PC-3 (cell line): ENCODE results near the gene TERB1. TPM values are rescaled to one million over a fixed set of nuclear protein-coding genes. Genes with fewer than 3 reads are reported as not detected.

Experiments
- ATAC-seq: fragments of 200-7000 bp; cut with Tn5 transposase; 2 replicates; pipeline ENCODE4 v1.9.1; 2020; ENCODE audit warnings: mild to moderate bottlenecking, moderate library complexity
- BruUV-seq: library from RNA; stranded (reverse); fragments of 400-500 nt; replicated peaks from 2 replicates; lab custom pipeline; 2021; lab: Mats Ljungman, UMichigan
- CTCF ChIA-PET: fragments of 300-600 bp; sonication (Branson Sonifier 250); formaldehyde crosslinking; loops from one replicate; lab custom pipeline; 2022; ENCODE audit warnings: antibody characterized with exemption; lab: Charles Lee
- POLR2A ChIA-PET: fragments of 300-600 bp; sonication (Branson Sonifier 250); formaldehyde crosslinking; loops from one replicate; lab custom pipeline; 2022; ENCODE audit warnings: antibody characterized with exemption; ENCODE audit not compliant: unreplicated experiment; lab: Charles Lee
- DNase-seq: peaks from one replicate; pipeline ENCODE4 v3.0.0-alpha.2; 2015
- H2AFZ ChIP-seq: fragments of 300-600 bp; sonication (generic); 2 replicates; pipeline ENCODE4 v1.6.0; 2016; ENCODE audit warnings: antibody characterized with exemption, low read length
- H3F3A ChIP-seq: fragments of 300-600 bp; sonication (generic); one replicate; pipeline ENCODE4 v1.6.0; 2017; ENCODE audit warnings: antibody characterized with exemption, low read length, control low read depth, mild to moderate bottlenecking; ENCODE audit not compliant: unreplicated experiment
- H3K27ac ChIP-seq: fragments of 300-600 bp; sonication (generic); 2 replicates; pipeline ENCODE4 v1.5.1; 2016; ENCODE audit warnings: mild to moderate bottlenecking, low read length
- H3K27me3 ChIP-seq: fragments of 300-600 bp; sonication (generic); 2 replicates; pipeline ENCODE4 v1.6.1; 2016; ENCODE audit warnings: low read length, mixed read lengths
- H3K36me3 ChIP-seq: fragments of 300-600 bp; sonication (generic); 2 replicates; pipeline ENCODE4 v1.6.1; 2016; ENCODE audit warnings: low read depth, mixed run types, low read length, mixed read lengths
- H3K4me1 ChIP-seq: fragments of 300-600 bp; sonication (generic); 2 replicates; pipeline ENCODE4 v1.5.1; 2016; ENCODE audit warnings: low read length; ENCODE audit not compliant: insufficient read depth
- H3K4me2 ChIP-seq: fragments of 300-600 bp; sonication (generic); 2 replicates; pipeline ENCODE4 v1.6.0; 2016; ENCODE audit warnings: low read length
- H3K4me3 ChIP-seq: fragments of 300-600 bp; sonication (generic); 2 replicates; pipeline ENCODE4 v1.5.1; 2016; ENCODE audit warnings: mild to moderate bottlenecking, low read length, mixed read lengths
- H3K79me2 ChIP-seq: fragments of 300-600 bp; sonication (generic); 2 replicates; pipeline ENCODE4 v1.6.1; 2017; ENCODE audit warnings: low read length, mixed read lengths
- H3K9ac ChIP-seq: fragments of 300-600 bp; sonication (generic); 2 replicates; pipeline ENCODE4 v1.6.0; 2016; ENCODE audit warnings: mild to moderate bottlenecking, low read length
- H3K9me2 ChIP-seq: fragments of 300-600 bp; sonication (generic); replicated peaks from 2 replicates; pipeline ENCODE4 v1.6.1; 2016; ENCODE audit warnings: mixed run types, low read length, mixed read lengths
- H3K9me3 ChIP-seq: fragments of 300-600 bp; sonication (generic); 2 replicates; pipeline ENCODE4 v1.6.1; 2016; ENCODE audit warnings: low read length, mixed read lengths
- H4K20me1 ChIP-seq: fragments of 300-600 bp; sonication (generic); 2 replicates; pipeline ENCODE4 v1.6.1; 2016; ENCODE audit warnings: low read length, mixed read lengths
- EZH2 ChIP-seq: fragments of 300-600 bp; sonication (generic); IDR thresholded peaks from one replicate; pipeline ENCODE4 v1.6.1; 2017; ENCODE audit warnings: antibody characterized with exemption, mild to moderate bottlenecking, low read length; ENCODE audit not compliant: unreplicated experiment
- EZH2phosphoT487 ChIP-seq: fragments of 300-600 bp; sonication (generic); IDR thresholded peaks from 2 replicates; pipeline ENCODE4 v1.6.1; 2018; ENCODE audit warnings: mild to moderate bottlenecking, antibody characterized with exemption, low read length, borderline replicate concordance
- intact Hi-C: fragments of 100-400 bp; cut with micrococcal nuclease; formaldehyde crosslinking; loops from 2 replicates; pipeline ENCODE4 v1.9.0; 2023
- total RNA-seq: library from RNA; depleted of rRNA; stranded (reverse); fragments of >200 nt; gene quantifications from 2 replicates; pipeline ENCODE4 v1.2.3, GENCODE V29; 2014
- TF ChIP-seq, protein P1 (sequence below): fragments of 300-600 bp; sonication (generic); conservative IDR thresholded peaks from 2 replicates; pipeline ENCODE4 v1.5.1; 2017; ENCODE audit warnings: antibody characterized with exemption, low read depth, mild to moderate bottlenecking, low read length

TERB1 gene
- total RNA-seq, 1 experiment from 2014 or later: not detected

- CTCF ChIA-PET: interaction anchor here (0.5 to 1.2 kb wide), 7 partner anchors 9 to 140 kb away, joined by 3 to 18 read pairs (median 4); no protein-coding TSS in a partner anchor
- H3K27me3 ChIP-seq: no peaks in the 10 kb centered on the region
- H3K4me2 ChIP-seq: no peak overlapping the region
- no peak overlapping the region for H3K4me3 ChIP-seq
- no peaks in the 10 kb centered on the region for H3K9me3 ChIP-seq
- no peak overlapping the region for H3K9ac ChIP-seq
- peaks cover 3% of the 10 kb centered on the region for H3F3A ChIP-seq
- intact Hi-C loops: loop anchor here (1.0 kb wide), 1 partner anchor 139 kb away; no protein-coding TSS in a partner anchor
- H3K27ac ChIP-seq: no peak overlapping the region
- DNase-seq (peak; percentile 66), ATAC-seq (peak; percentile 75)
- no peaks in the 10 kb centered on the region for H3K9me2 ChIP-seq
- H4K20me1 ChIP-seq: no peaks in the 10 kb centered on the region
- no peak for TF ChIP-seq EZH2phosphoT487
- TF ChIP-seq EZH2: no peak
- TF ChIP-seq, protein P1, sequence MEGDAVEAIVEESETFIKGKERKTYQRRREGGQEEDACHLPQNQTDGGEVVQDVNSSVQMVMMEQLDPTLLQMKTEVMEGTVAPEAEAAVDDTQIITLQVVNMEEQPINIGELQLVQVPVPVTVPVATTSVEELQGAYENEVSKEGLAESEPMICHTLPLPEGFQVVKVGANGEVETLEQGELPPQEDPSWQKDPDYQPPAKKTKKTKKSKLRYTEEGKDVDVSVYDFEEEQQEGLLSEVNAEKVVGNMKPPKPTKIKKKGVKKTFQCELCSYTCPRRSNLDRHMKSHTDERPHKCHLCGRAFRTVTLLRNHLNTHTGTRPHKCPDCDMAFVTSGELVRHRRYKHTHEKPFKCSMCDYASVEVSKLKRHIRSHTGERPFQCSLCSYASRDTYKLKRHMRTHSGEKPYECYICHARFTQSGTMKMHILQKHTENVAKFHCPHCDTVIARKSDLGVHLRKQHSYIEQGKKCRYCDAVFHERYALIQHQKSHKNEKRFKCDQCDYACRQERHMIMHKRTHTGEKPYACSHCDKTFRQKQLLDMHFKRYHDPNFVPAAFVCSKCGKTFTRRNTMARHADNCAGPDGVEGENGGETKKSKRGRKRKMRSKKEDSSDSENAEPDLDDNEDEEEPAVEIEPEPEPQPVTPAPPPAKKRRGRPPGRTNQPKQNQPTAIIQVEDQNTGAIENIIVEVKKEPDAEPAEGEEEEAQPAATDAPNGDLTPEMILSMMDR: peak; percentile 69
- no peaks in the 10 kb centered on the region for H3K79me2 ChIP-seq
- POLR2A ChIA-PET: no interaction called here
- H2AFZ ChIP-seq: no peak overlapping the region
- no peaks in the 10 kb centered on the region for H3K4me1 ChIP-seq
- no TSS peak for BruUV-seq
- H3K36me3 ChIP-seq: peaks cover 56% of the 10 kb centered on the region
Measured at GRCh38 chr16:66728117-66728787, 73.1 kb downstream of the TERB1 start.

DNA sequence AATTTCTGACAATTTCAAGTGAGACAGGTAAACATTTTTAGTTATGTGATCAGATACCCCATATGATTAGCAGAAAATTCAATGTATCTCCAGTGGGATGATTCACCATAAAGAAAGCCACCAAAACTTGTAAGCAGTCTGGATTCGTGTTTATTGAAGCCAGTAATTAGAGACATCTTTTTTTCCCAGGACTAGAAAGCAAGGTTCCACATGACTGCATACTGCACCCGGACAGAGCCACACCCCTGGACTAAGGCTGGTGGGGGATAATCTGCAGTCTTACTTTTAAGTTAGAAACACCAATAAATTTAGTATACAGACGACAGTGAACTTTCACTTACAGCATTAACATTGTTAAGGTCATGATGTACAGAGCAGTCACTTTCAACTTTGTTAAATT lies 80.6 kb downstream of the TERB1 start:
- no peaks in the 10 kb centered on the region; the same call in 1 of the 2 replicates for H4K20me1 ChIP-seq
- H3K36me3 ChIP-seq: peaks cover 25% of the 10 kb centered on the region
- intact Hi-C loops: no loop called here
- no peak overlapping the region for H2AFZ ChIP-seq
- no peaks in the 10 kb centered on the region for H3K79me2 ChIP-seq
- H3K27ac ChIP-seq: no peak overlapping the region
- DNase-seq: no peak
- no peak overlapping the region for H3K4me3 ChIP-seq
- POLR2A ChIA-PET: no interaction called here
- H3K4me2 ChIP-seq: no peak overlapping the region
- no peak overlapping the region for H3K9ac ChIP-seq
- no TSS peak for BruUV-seq
- CTCF ChIA-PET: no interaction called here
- no peaks in the 10 kb centered on the region for H3F3A ChIP-seq
- no peaks in the 10 kb centered on the region for H3K9me3 ChIP-seq
- peak; percentile 70 for ATAC-seq
- H3K4me1 ChIP-seq: peaks cover 8% of the 10 kb centered on the region; the same call in 1 of the 2 replicates
- no peak for TF ChIP-seq EZH2
- TF ChIP-seq, protein P1: no peak
- TF ChIP-seq EZH2phosphoT487: no peak
- no peaks in the 10 kb centered on the region for H3K9me2 ChIP-seq
- H3K27me3 ChIP-seq: no peaks in the 10 kb centered on the region

DNA sequence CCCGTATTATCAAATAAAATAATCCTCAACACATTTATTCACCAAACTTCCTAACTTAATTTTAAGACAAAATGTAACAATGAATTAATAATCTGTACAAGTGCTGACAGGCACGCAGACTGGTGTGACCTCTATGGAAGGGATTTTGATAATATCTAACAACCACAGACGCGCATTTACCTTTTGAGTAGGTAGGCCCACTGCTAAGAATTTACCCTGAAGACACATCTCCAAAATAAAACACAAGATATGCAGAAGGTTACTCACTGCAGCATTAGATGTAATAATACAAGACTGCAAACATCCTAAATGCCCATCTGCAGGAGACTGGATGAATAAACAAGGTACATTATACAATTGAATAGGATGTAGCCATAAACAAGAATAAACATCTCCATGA lies 82.1 kb downstream of the TERB1 start:
- H3K4me2 ChIP-seq: no peak overlapping the region
- H3K27me3 ChIP-seq: no peaks in the 10 kb centered on the region
- no peak overlapping the region for H3K4me3 ChIP-seq
- no peak overlapping the region for H3K9ac ChIP-seq
- ChIA-PET POLR2A (no interaction called here), CTCF (no interaction called here)
- no TSS peak for BruUV-seq
- no peak overlapping the region for H2AFZ ChIP-seq
- no peaks in the 10 kb centered on the region for H3K9me3 ChIP-seq
- H3K79me2 ChIP-seq: no peaks in the 10 kb centered on the region
- no peak for TF ChIP-seq EZH2phosphoT487
- TF ChIP-seq EZH2: no peak
- TF ChIP-seq, protein P1: no peak
- ATAC-seq: no peak
- no peaks in the 10 kb centered on the region; the same call in 1 of the 2 replicates for H4K20me1 ChIP-seq
- H3F3A ChIP-seq: no peaks in the 10 kb centered on the region
- peaks cover 18% of the 10 kb centered on the region for H3K36me3 ChIP-seq
- DNase-seq: no peak
- peaks cover 8% of the 10 kb centered on the region; the same call in 1 of the 2 replicates for H3K4me1 ChIP-seq
- intact Hi-C loops: no loop called here
- no peak overlapping the region for H3K27ac ChIP-seq
- H3K9me2 ChIP-seq: no peaks in the 10 kb centered on the region
